T-cell (primary cell): ENCODE measurements around the gene MKLN1. TPM values are rescaled to one million over a fixed set of nuclear protein-coding genes. Genes with fewer than 3 reads are reported as not detected.

Source experiments
- ATAC-seq, 4 experiments: fragments of 200-7000 bp in 3 of 4; fragments of 150-1000 bp in 1 of 4; cut with Tn5 transposase; replicated peaks in 1 of 4; 1 replicate in 3 of 4; 2 replicates in 1 of 4; pipeline ENCODE4 v1.10.0; 2021; ENCODE audit warnings: moderate library complexity in 3 of 4, mild to moderate bottlenecking in 2 of 4, moderate number of reproducible peaks in 1 of 4
- CTCF ChIA-PET, 2 donors: fragments of 300-600 bp; sonication (Branson Sonifier 250); formaldehyde crosslinking; loops; one replicate each; lab custom pipeline; 2022; ENCODE audit warnings: antibody characterized with exemption in 2 of 2; lab: Charles Lee
- POLR2A ChIA-PET, 2 donors: fragments of 300-600 bp; sonication (Branson Sonifier 250); formaldehyde crosslinking; loops; one replicate each; lab custom pipeline; 2022; ENCODE audit warnings: antibody characterized with exemption in 2 of 2; lab: Charles Lee
- DNase-seq, 35 experiments: peaks; one replicate each; pipeline versions ENCODE4 v3.0.0 to v3.0.0-alpha.2; 2013 to 2023
- H3K27ac ChIP-seq: one replicate; pipeline ENCODE4 v1.5.1; 2013; ENCODE audit warnings: low read length
- H3K27me3 ChIP-seq, 2 experiments: replicated peaks in 1 of 2; 1 replicate in 1 of 2; 2 replicates in 1 of 2; pipeline versions ENCODE4 v1.6.1 to v1.7.0; 2013; ENCODE audit warnings: low read length in 1 of 2, mixed read lengths in 1 of 2; ENCODE audit not compliant: control insufficient read depth in 2 of 2, insufficient read depth in 2 of 2; ENCODE audit errors: extremely low read depth in 1 of 2
- H3K36me3 ChIP-seq, 2 donors: 1 replicate in 1 of 2; 2 replicates in 1 of 2; pipeline versions ENCODE4 v1.6.1 to v1.7.0; 2013; ENCODE audit warnings: low read length in 1 of 2; ENCODE audit not compliant: control insufficient read depth in 2 of 2, insufficient read depth in 1 of 2; ENCODE audit errors: extremely low read depth in 1 of 2
- H3K4me1 ChIP-seq, 2 experiments: 1 replicate in 1 of 2; 2 replicates in 1 of 2; pipeline versions ENCODE4 v1.6.1 to v1.7.0; 2013; ENCODE audit warnings: low read length in 2 of 2, mixed read lengths in 1 of 2; ENCODE audit not compliant: insufficient read depth in 2 of 2, control insufficient read depth in 1 of 2; ENCODE audit errors: extremely low read depth in 1 of 2
- H3K4me3 ChIP-seq, 2 donors: 1 replicate in 1 of 2; 2 replicates in 1 of 2; pipeline versions ENCODE4 v1.5.1 to v1.7.0; 2013; ENCODE audit warnings: mild to moderate bottlenecking in 2 of 2, low read length in 1 of 2, moderate library complexity in 1 of 2; ENCODE audit not compliant: control insufficient read depth in 1 of 2; ENCODE audit errors: extremely low read depth in 1 of 2
- H3K9me3 ChIP-seq: 2 replicates; pipeline ENCODE4 v1.7.0; 2013
- H3K27ac Mint-ChIP-seq, 2 donors: one replicate each; pipeline ENCODE4 v1.8.0; 2020 to 2021; ENCODE audit warnings: mild to moderate bottlenecking in 2 of 2, mixed read lengths in 2 of 2
- H3K27me3 Mint-ChIP-seq, 2 donors: one replicate each; pipeline ENCODE4 v1.8.0; 2021 to 2022; ENCODE audit warnings: mixed read lengths in 2 of 2
- H3K36me3 Mint-ChIP-seq: one replicate; pipeline ENCODE4 v1.8.0; 2021; ENCODE audit warnings: mixed read lengths
- H3K4me1 Mint-ChIP-seq, 3 donors: one replicate each; pipeline ENCODE4 v1.8.0; 2020 to 2022; ENCODE audit warnings: mixed read lengths in 3 of 3, mild to moderate bottlenecking in 1 of 3
- H3K4me3 Mint-ChIP-seq, 3 donors: one replicate each; pipeline ENCODE4 v1.8.0; 2020 to 2022; ENCODE audit warnings: mild to moderate bottlenecking in 3 of 3, mixed read lengths in 3 of 3, moderate library complexity in 3 of 3
- H3K9me3 Mint-ChIP-seq, 3 donors: one replicate each; pipeline ENCODE4 v1.8.0; 2020 to 2022; ENCODE audit warnings: mixed read lengths in 3 of 3
- WGBS: methylation state at CpG from one replicate; pipeline ENCODE4 v1.1.5; 2013; ENCODE audit warnings: missing lambda C conversion rate; ENCODE audit not compliant: insufficient coverage; 5-methylcytosine and 5-hydroxymethylcytosine counted together
- total RNA-seq, 35 experiments: library from RNA in 6 of 35; stranded (reverse) in 6 of 35; fragments of 120-200 nt in 1 of 35; gene quantifications; one replicate each; pipeline versions ENCODE4 v1.2.1 to v1.2.4 and lab custom pipeline; 2013 to 2026

MKLN1 gene
- total RNA-seq, 5 donors from 2014 or later (not counting 1 experiment from before 2014, with no cell fraction given) = 43.9 to 63.3 (median 46.5) TPM

DNA sequence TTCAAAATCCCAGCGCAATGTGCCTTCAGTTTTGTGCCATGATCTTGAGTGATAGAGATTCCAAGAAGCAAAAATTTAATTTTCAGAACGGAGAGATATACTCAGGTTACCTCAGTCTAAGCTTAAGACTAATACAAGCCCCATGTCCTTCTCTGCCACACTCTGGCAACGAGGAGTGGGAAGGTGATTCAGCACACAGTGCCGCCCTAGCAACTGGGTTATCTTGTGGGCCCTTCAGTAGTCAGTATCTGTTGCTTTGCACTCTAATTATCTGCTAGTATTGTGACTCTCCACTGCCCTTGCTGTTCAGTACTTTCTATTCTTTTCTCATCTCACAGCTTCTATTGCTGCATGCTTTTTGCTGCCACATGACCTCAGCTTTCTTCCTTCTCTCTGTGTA is 39.2 kb upstream of the MKLN1 start:
- no peak overlapping the region for H3K4me3 Mint-ChIP-seq
- no peaks in the 10 kb centered on the region for H3K36me3 Mint-ChIP-seq
- DNase-seq (no peak), ATAC-seq (no peak)
- H3K4me1 Mint-ChIP-seq = no peaks in the 10 kb centered on the region
- Histone ChIP-seq H3K27me3 (no peaks in the 10 kb centered on the region), H3K27ac (no peak overlapping the region), H3K36me3 (no peaks in the 10 kb centered on the region), H3K4me1 (no peaks in the 10 kb centered on the region), H3K9me3 (no peaks in the 10 kb centered on the region), H3K4me3 (no peak overlapping the region)
- H3K27me3 Mint-ChIP-seq = peaks cover 0 to 1% of the 10 kb centered on the region in 2 donors
- WGBS = 80% methylated on average over 1 of the region's 4 CpGs
- ChIA-PET POLR2A (no interaction called here), CTCF (no interaction called here)
- H3K27ac Mint-ChIP-seq = no peak overlapping the region
- H3K9me3 Mint-ChIP-seq = peaks cover 0 to 9% (median 8%) of the 10 kb centered on the region in 3 donors

DNA sequence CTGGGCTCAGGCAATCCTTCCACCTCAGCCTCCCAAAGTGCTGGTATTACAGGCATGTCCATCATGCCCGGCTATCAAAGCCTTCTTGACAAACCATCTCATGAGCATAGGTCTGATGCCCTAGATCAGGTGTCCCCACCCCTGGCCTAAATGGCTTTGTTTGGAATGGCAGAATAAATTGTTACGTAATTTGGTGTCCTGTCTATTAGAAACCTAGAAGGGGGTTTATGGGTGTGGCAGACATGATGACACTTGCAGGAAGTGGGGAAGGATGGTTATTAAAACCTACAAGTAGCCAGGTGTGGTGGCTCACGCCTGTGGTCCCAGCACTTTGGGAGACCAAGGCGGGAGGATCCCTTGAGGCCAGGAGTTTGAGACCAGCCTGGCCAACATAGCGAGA is 38.6 kb upstream of the MKLN1 start:
- H3K27me3 Mint-ChIP-seq = peaks cover 0 to 1% of the 10 kb centered on the region in 2 donors
- Histone ChIP-seq H3K36me3 (no peaks in the 10 kb centered on the region), H3K27me3 (no peaks in the 10 kb centered on the region), H3K4me3 (no peak overlapping the region), H3K4me1 (no peaks in the 10 kb centered on the region), H3K9me3 (no peaks in the 10 kb centered on the region), H3K27ac (no peak overlapping the region)
- peaks cover 0 to 9% (median 8%) of the 10 kb centered on the region in 3 donors for H3K9me3 Mint-ChIP-seq
- no peak for DNase-seq
- POLR2A ChIA-PET = no interaction called here
- H3K4me3 Mint-ChIP-seq = no peak overlapping the region
- ATAC-seq = no peak
- no peaks in the 10 kb centered on the region for H3K36me3 Mint-ChIP-seq
- WGBS = 90% methylated on average over 4 of the region's 5 CpGs
- H3K27ac Mint-ChIP-seq = no peak overlapping the region
- CTCF ChIA-PET = no interaction called here
- H3K4me1 Mint-ChIP-seq = no peaks in the 10 kb centered on the region

DNA sequence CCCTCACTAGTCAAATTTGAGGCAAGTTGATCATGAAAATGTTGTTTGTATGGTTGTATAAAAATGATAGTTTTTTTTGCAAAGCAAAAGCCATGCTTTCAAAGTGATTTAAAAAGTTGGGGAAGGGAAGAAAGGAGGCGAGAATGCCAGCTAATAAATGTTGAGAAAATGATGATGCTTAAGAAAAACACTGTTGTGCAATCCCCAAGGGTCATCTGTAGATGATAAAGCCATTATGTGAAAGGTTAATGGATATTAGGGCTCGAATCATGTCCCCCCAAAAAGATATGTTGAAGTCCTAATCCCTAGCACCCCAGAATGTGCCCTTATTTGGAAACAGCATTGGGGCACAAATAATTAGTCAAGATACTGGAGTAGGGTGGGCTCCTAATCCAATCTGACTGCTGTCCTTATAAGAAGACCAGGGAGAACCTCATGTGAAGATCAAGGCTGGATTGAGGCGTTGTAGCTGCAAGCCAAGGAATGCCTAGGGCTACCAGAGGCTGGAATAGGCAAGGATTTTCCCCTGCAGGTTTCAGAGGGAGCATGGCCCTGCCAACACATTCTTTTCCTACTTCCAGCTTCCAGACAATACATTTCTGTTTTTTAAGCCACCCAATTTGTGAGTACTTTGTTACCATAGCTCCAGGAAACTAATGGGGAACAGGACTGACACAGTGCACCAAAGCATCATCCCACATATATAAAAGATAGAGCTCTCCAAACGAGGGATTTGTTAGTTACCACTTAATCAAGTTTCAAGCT is 35.4 kb upstream of the MKLN1 start:
- WGBS = 85% methylated on average over 2 of the region's 4 CpGs
- CTCF ChIA-PET = no interaction called here

DNA sequence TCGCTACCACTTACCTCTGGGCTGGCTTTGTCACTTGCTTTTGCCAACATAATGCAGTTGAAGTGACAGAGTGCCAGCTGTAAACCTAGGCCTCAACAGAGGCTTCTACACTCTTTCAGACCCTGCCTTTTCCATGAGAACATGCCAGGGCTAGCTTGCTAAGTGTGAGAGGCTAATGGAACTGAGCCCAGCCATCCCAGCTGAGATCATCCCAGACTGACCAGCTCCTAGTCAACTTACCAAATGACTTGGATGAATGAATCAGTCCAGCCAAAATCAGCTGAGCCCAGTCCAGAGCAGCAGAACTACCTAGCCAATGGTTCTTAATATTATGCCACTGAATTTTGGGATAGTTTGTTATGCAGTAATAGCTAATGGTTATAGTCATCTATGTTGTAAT is 34.7 kb upstream of the MKLN1 start:
- Mint-ChIP-seq H3K9me3 (peaks cover 0 to 5% (median 5%) of the 10 kb centered on the region in 3 donors), H3K36me3 (no peaks in the 10 kb centered on the region), H3K27ac (no peak overlapping the region), H3K27me3 (peaks cover 0 to 1% of the 10 kb centered on the region in 2 donors), H3K4me1 (no peaks in the 10 kb centered on the region), H3K4me3 (no peak overlapping the region)
- POLR2A ChIA-PET = interaction anchor here in 1 of 2 donors (0.5 kb wide), 1 partner anchor 122 kb away, joined by 7 read pairs; no protein-coding TSS in a partner anchor
- Histone ChIP-seq H3K9me3 (no peaks in the 10 kb centered on the region), H3K27me3 (no peaks in the 10 kb centered on the region), H3K4me1 (no peaks in the 10 kb centered on the region), H3K36me3 (no peaks in the 10 kb centered on the region), H3K4me3 (no peak overlapping the region), H3K27ac (no peak overlapping the region)
- DNase-seq = no peak
- ATAC-seq = no peak
- WGBS = no CpG with 5 or more reads among the region's 1 CpG
- CTCF ChIA-PET = interaction anchor here in 1 of 2 donors (0.6 kb wide), 1 partner anchor 180 kb away, joined by 3 read pairs; no protein-coding TSS in a partner anchor

More for the DNA sequence above, 35.4 kb upstream of the MKLN1 start:
- no peak overlapping the region for H3K4me3 Mint-ChIP-seq
- no peak for ATAC-seq
- H3K9me3 ChIP-seq = no peaks in the 10 kb centered on the region
- no peaks in the 10 kb centered on the region for H3K36me3 Mint-ChIP-seq
- POLR2A ChIA-PET = interaction anchor here (0.5 to 0.6 kb wide), 2 partner anchors 119 to 122 kb away, joined by 3 to 7 read pairs; no protein-coding TSS in a partner anchor
- no peaks in the 10 kb centered on the region for H3K4me1 ChIP-seq
- H3K4me3 ChIP-seq = no peak overlapping the region
- no peaks in the 10 kb centered on the region for H3K36me3 ChIP-seq
- peaks cover 0 to 9% (median 8%) of the 10 kb centered on the region in 3 donors for H3K9me3 Mint-ChIP-seq
- no peak overlapping the region for H3K27ac Mint-ChIP-seq
- peaks cover 0 to 1% of the 10 kb centered on the region in 2 donors for H3K27me3 Mint-ChIP-seq
- H3K27ac ChIP-seq = no peak overlapping the region
- DNase-seq = no peak
- no peaks in the 10 kb centered on the region for H3K4me1 Mint-ChIP-seq
- no peaks in the 10 kb centered on the region for H3K27me3 ChIP-seq

DNA sequence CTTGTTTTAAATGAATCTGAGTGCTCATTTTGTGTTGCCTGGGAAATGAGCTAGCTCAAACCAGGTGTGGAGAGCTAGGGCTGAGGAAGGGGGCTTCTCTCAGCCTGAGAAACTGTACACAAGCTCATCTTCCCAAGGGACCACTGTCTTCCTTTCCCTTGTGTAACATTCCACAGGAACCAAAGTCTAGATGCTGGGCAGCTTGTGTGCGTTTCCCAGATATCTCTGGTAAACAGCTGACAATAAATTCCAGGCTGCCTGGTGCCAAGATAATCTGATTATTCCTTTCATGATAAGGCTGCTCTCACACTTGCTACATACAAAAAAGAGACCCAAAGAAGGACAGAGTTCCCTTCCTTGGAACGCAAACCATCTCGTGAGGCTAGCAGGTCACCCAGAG is 33.1 kb upstream of the MKLN1 start:
- DNase-seq (no peak), ATAC-seq (no peak)
- no peak overlapping the region for H3K27ac Mint-ChIP-seq
- no peaks in the 10 kb centered on the region for H3K4me1 Mint-ChIP-seq
- WGBS = 54% methylated on average over 3 of the region's 3 CpGs
- H3K9me3 Mint-ChIP-seq = no peaks in the 10 kb centered on the region
- Histone ChIP-seq H3K27me3 (no peaks in the 10 kb centered on the region), H3K4me1 (no peaks in the 10 kb centered on the region), H3K4me3 (no peak overlapping the region), H3K9me3 (no peaks in the 10 kb centered on the region), H3K27ac (no peak overlapping the region), H3K36me3 (no peaks in the 10 kb centered on the region)
- POLR2A ChIA-PET = no interaction called here
- no peaks in the 10 kb centered on the region for H3K36me3 Mint-ChIP-seq
- CTCF ChIA-PET = interaction anchor here in 1 of 2 donors (0.5 to 1.2 kb wide), 2 partner anchors 78 to 141 kb away, joined by 3 to 5 read pairs; no protein-coding TSS in a partner anchor
- peaks cover 0 to 1% of the 10 kb centered on the region in 2 donors for H3K27me3 Mint-ChIP-seq
- H3K4me3 Mint-ChIP-seq = no peak overlapping the region

DNA sequence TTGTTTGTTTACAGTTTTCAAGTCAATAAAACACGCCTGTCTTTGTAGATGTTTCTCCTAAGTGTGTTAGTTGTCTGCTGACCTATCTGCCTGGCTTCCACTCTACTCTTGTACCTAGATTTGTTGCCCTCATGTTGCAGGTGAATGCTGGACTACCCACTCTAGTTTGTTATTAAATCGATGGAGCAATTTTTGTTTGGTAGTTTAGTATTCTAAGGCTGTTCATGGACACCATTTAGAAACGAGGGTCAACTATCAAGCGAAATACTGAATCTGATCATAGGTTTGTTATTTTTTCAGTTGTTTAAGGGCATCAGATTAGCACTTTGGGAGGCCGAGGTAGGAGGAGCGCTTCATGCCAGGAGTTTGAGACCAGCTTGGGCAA is 29.1 kb upstream of the MKLN1 start:
- H3K27me3 ChIP-seq = no peaks in the 10 kb centered on the region
- ChIA-PET CTCF (no interaction called here), POLR2A (interaction anchor here in 1 of 2 donors (0.5 kb wide), 1 partner anchor 405 kb away, joined by 4 read pairs; no protein-coding TSS in a partner anchor)
- H3K4me1 Mint-ChIP-seq = peaks cover 0 to 3% (median 3%) of the 10 kb centered on the region in 3 donors
- no peak overlapping the region for H3K27ac ChIP-seq
- no peaks in the 10 kb centered on the region for H3K9me3 ChIP-seq
- no peaks in the 10 kb centered on the region for H3K27me3 Mint-ChIP-seq
- no peaks in the 10 kb centered on the region for H3K36me3 Mint-ChIP-seq
- DNase-seq (no peak), ATAC-seq (no peak)
- 93% methylated on average over 4 of the region's 6 CpGs for WGBS
- no peaks in the 10 kb centered on the region for H3K4me1 ChIP-seq
- no peak overlapping the region for H3K4me3 ChIP-seq
- H3K4me3 Mint-ChIP-seq = no peak overlapping the region
- H3K27ac Mint-ChIP-seq = no peak overlapping the region
- no peaks in the 10 kb centered on the region for H3K36me3 ChIP-seq
- no peaks in the 10 kb centered on the region for H3K9me3 Mint-ChIP-seq
